HepG2 (cell line): Measurements from ENCODE around the gene NSMCE4A. TPM values are rescaled to one million over a fixed set of nuclear protein-coding genes. Genes with fewer than 3 reads are reported as not detected.

Experiments used
- BCL6 ChIP-seq: IDR thresholded peaks from 2 replicates; pipeline ENCODE4 v1.6.1; 2016; ENCODE audit warnings: missing genetic modification reagents, missing compliant biosample characterization
- CREM ChIP-seq, 2 experiments: sonication (generic) in 1 of 2; formaldehyde crosslinking in 1 of 2; IDR thresholded peaks; 2 replicates each; pipeline versions ENCODE4 v1.4.0 to v1.6.1; 2016 to 2020; ENCODE audit warnings: antibody characterized with exemption in 1 of 2, mild to moderate bottlenecking in 1 of 2, missing genetic modification reagents in 1 of 2
- EEA1 ChIP-seq: sonication (generic); formaldehyde crosslinking; IDR thresholded peaks from 2 replicates; pipeline ENCODE4 v1.5.1; 2020; ENCODE audit warnings: mild to moderate bottlenecking, missing genetic modification reagents, borderline replicate concordance
- ELF4 ChIP-seq: sonication (generic); formaldehyde crosslinking; IDR thresholded peaks from 2 replicates; pipeline ENCODE4 v1.5.0; 2020; ENCODE audit warnings: missing genetic modification reagents, mild to moderate bottlenecking, moderate library complexity, borderline replicate concordance
- GFI1 ChIP-seq: sonication (generic); formaldehyde crosslinking; IDR thresholded peaks from 2 replicates; pipeline ENCODE4 v1.5.0; 2020; ENCODE audit warnings: missing genetic modification reagents, mild to moderate bottlenecking, borderline replicate concordance
- IRF2 ChIP-seq: IDR thresholded peaks from 2 replicates; pipeline ENCODE4 v1.6.1; 2018; ENCODE audit warnings: missing genetic modification reagents, missing compliant biosample characterization
- KDM6A ChIP-seq: IDR thresholded peaks from 2 replicates; pipeline ENCODE4 v1.6.1; 2016; ENCODE audit warnings: low read depth
- NCOA2 ChIP-seq: sonication (generic); formaldehyde crosslinking; IDR thresholded peaks from 2 replicates; pipeline ENCODE4 v1.8.0; 2022; ENCODE audit warnings: inconsistent platforms
- NONO ChIP-seq, 2 experiments: fragments of 450-650 bp in 1 of 2; sonication (generic) in 1 of 2; formaldehyde crosslinking in 1 of 2; IDR thresholded peaks in 1 of 2; conservative IDR thresholded peaks in 1 of 2; 2 replicates each; pipeline versions ENCODE4 v1.6.1 to v1.8.0; 2017 to 2022; ENCODE audit warnings: mild to moderate bottlenecking in 1 of 2, missing genetic modification reagents in 1 of 2, moderate library complexity in 1 of 2
- NR2F2 ChIP-seq: IDR thresholded peaks from 2 replicates; pipeline ENCODE4 v1.6.1; 2012; ENCODE audit warnings: low read depth, inconsistent platforms, borderline replicate concordance
- SRSF9 ChIP-seq: fragments of 200-400 bp; formaldehyde crosslinking; IDR thresholded peaks from 2 replicates; pipeline ENCODE4 v1.6.1; 2018; ENCODE audit warnings: borderline replicate concordance, mild to moderate bottlenecking, low read depth, low read length; ENCODE audit not compliant: insufficient read depth, poor library complexity, severe bottlenecking
- TBX2 ChIP-seq: sonication (generic); formaldehyde crosslinking; IDR thresholded peaks from 2 replicates; pipeline ENCODE4 v1.5.0; 2020; ENCODE audit warnings: missing genetic modification reagents, mild to moderate bottlenecking, borderline replicate concordance
- TCF7 ChIP-seq: sonication (generic); IDR thresholded peaks from 2 replicates; pipeline ENCODE4 v1.6.1; 2016; ENCODE audit warnings: antibody characterized with exemption, low read depth
- ZC3H13 ChIP-seq: sonication (generic); formaldehyde crosslinking; IDR thresholded peaks from 2 replicates; pipeline ENCODE4 v1.8.1; 2023; ENCODE audit warnings: mild to moderate bottlenecking, missing genetic modification reagents, moderate library complexity
- ZFY ChIP-seq: sonication (generic); formaldehyde crosslinking; IDR thresholded peaks from 2 replicates; pipeline ENCODE4 v1.4.0; 2020; ENCODE audit warnings: missing genetic modification reagents
- ZIK1 ChIP-seq: sonication (generic); formaldehyde crosslinking; IDR thresholded peaks from 2 replicates; pipeline ENCODE4 v1.5.0; 2020; ENCODE audit warnings: mild to moderate bottlenecking, low read depth, missing genetic modification reagents, borderline replicate concordance
- ZNF121 ChIP-seq: sonication (generic); formaldehyde crosslinking; IDR thresholded peaks from 2 replicates; pipeline ENCODE4 v1.5.0; 2020; ENCODE audit warnings: mild to moderate bottlenecking, missing genetic modification reagents
- ZNF24 ChIP-seq: fragments of 450-650 bp; IDR thresholded peaks from 2 replicates; pipeline ENCODE4 v1.6.1; 2017; ENCODE audit warnings: antibody characterized with exemption, mild to moderate bottlenecking
- ZNF264 ChIP-seq: sonication (generic); formaldehyde crosslinking; IDR thresholded peaks from 2 replicates; pipeline ENCODE4 v1.4.0; 2020; ENCODE audit warnings: missing genetic modification reagents
- ZNF703 ChIP-seq: sonication (generic); formaldehyde crosslinking; IDR thresholded peaks from 2 replicates; pipeline ENCODE4 v1.5.1; 2020; ENCODE audit warnings: missing genetic modification reagents, mild to moderate bottlenecking, moderate library complexity, borderline replicate concordance
- ZNF777 ChIP-seq: sonication (generic); formaldehyde crosslinking; IDR thresholded peaks from 2 replicates; pipeline ENCODE4 v1.4.0; 2020; ENCODE audit warnings: missing genetic modification reagents
- ZNF83 ChIP-seq: sonication (generic); formaldehyde crosslinking; IDR thresholded peaks from 2 replicates; pipeline ENCODE4 v1.4.0; 2020; ENCODE audit warnings: missing genetic modification reagents, mild to moderate bottlenecking, borderline replicate concordance
- polyA plus RNA-seq, 8 experiments: library from polyadenylated mRNA; depleted of rRNA in 3 of 8; stranded (reverse) in 7 of 8; unstranded in 1 of 8; fragments of >200 nt; fragmentation: Illumina TruSeq in 4 of 8; extraction: Trizol in 4 of 8; gene quantifications; 2 replicates each; pipeline versions ENCODE4 v1.2.1 to v1.2.3, GENCODE V29; 2011 to 2016; ENCODE audit warnings: low read depth in 4 of 8, missing spikeins in 1 of 8, mixed read lengths in 1 of 8; ENCODE audit not compliant: insufficient read depth in 1 of 8
- total RNA-seq, 5 experiments: library from RNA; depleted of rRNA; stranded (reverse); fragments of >200 nt; fragmentation: Illumina TruSeq; extraction: Trizol; gene quantifications; 2 replicates each; pipeline ENCODE4 v1.2.3, GENCODE V29; 2016; ENCODE audit warnings: low read depth in 1 of 5
- TF ChIP-seq, protein P1 (sequence below): IDR thresholded peaks from 2 replicates; pipeline ENCODE4 v1.6.1; 2016; ENCODE audit warnings: mild to moderate bottlenecking
- TF ChIP-seq, protein P2 (sequence below): IDR thresholded peaks from 2 replicates; pipeline ENCODE4 v1.6.1; 2016; ENCODE audit warnings: low read depth
- TF ChIP-seq, protein P3 (sequence below): sonication (generic); formaldehyde crosslinking; IDR thresholded peaks from 2 replicates; pipeline ENCODE4 v1.4.0; 2020; ENCODE audit warnings: mild to moderate bottlenecking, missing genetic modification reagents
- TF ChIP-seq, protein P4 (sequence below): IDR thresholded peaks from 2 replicates; pipeline ENCODE4 v1.6.1; 2016; ENCODE audit warnings: mild to moderate bottlenecking, missing biosample characterization, missing genetic modification reagents

The NSMCE4A gene
- total and polyA plus RNA-seq, 2 of the 13 experiments (the other 11 are each of a cell fraction or from before 2014, with no cell fraction given), result 61.1 to 91.6 TPM

DNA sequence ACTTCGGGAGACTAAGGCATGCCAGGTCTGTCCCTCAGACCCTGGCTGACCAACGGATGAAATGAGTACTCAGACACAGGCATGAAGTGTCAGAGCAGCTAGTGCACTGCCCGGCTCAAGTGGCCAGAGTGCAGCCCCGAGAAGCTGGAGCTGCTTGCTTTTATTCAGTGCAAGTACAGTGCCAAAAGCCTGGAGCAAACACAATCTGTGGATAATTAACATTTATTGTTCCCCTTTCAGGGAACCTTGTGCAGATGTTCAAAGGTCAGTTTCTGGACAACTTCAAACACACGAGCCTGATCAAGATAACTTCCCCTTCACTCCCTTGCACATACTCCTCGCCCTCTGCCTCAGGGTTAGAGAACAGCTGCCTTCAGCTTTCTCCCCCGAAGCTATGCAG, 39.3 kb downstream of the NSMCE4A start (continued):
- no peak for TF ChIP-seq NONO (IDR thresholded peaks at IDR 0.05)
- TF ChIP-seq NONO (CRISPR knock-in tag; conservative IDR thresholded peaks at IDR 0.05), result peak; percentile 63
- TF ChIP-seq, protein P1, sequence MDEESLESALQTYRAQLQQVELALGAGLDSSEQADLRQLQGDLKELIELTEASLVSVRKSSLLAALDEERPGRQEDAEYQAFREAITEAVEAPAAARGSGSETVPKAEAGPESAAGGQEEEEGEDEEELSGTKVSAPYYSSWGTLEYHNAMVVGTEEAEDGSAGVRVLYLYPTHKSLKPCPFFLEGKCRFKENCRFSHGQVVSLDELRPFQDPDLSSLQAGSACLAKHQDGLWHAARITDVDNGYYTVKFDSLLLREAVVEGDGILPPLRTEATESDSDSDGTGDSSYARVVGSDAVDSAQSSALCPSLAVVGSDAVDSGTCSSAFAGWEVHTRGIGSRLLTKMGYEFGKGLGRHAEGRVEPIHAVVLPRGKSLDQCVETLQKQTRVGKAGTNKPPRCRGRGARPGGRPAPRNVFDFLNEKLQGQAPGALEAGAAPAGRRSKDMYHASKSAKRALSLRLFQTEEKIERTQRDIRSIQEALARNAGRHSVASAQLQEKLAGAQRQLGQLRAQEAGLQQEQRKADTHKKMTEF (CRISPR knock-in tag), result peak; percentile 76
- peak; percentile 49; the same call in 1 of the 2 replicates for TF ChIP-seq NR2F2
- TF ChIP-seq, protein P2, sequence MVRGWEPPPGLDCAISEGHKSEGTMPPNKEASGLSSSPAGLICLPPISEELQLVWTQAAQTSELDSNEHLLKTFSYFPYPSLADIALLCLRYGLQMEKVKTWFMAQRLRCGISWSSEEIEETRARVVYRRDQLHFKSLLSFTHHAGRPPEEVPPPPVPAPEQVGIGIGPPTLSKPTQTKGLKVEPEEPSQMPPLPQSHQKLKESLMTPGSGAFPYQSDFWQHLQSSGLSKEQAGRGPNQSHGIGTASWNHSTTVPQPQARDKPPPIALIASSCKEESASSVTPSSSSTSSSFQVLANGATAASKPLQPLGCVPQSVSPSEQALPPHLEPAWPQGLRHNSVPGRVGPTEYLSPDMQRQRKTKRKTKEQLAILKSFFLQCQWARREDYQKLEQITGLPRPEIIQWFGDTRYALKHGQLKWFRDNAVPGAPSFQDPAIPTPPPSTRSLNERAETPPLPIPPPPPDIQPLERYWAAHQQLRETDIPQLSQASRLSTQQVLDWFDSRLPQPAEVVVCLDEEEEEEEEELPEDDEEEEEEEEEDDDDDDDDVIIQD (CRISPR knock-in tag), result peak; percentile 40; the same call in 1 of the 2 replicates
- TF ChIP-seq, protein P3, sequence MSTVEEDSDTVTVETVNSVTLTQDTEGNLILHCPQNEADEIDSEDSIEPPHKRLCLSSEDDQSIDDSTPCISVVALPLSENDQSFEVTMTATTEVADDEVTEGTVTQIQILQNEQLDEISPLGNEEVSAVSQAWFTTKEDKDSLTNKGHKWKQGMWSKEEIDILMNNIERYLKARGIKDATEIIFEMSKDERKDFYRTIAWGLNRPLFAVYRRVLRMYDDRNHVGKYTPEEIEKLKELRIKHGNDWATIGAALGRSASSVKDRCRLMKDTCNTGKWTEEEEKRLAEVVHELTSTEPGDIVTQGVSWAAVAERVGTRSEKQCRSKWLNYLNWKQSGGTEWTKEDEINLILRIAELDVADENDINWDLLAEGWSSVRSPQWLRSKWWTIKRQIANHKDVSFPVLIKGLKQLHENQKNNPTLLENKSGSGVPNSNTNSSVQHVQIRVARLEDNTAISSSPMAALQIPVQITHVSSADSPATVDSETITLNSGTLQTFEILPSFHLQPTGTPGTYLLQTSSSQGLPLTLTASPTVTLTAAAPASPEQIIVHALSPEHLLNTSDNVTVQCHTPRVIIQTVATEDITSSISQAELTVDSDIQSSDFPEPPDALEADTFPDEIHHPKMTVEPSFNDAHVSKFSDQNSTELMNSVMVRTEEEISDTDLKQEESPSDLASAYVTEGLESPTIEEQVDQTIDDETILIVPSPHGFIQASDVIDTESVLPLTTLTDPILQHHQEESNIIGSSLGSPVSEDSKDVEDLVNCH (CRISPR knock-in tag), result no peak
- TF ChIP-seq EEA1, result no peak
- peak; percentile 84 for TF ChIP-seq IRF2 (CRISPR knock-in tag)
- TF ChIP-seq ZNF703 (CRISPR knock-in tag), result no peak
- TF ChIP-seq, protein P4, sequence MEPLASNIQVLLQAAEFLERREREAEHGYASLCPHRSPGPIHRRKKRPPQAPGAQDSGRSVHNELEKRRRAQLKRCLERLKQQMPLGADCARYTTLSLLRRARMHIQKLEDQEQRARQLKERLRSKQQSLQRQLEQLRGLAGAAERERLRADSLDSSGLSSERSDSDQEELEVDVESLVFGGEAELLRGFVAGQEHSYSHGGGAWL (CRISPR knock-in tag), result no peak
- TF ChIP-seq ZFY (CRISPR knock-in tag), result peak; percentile 28; the same call in 1 of the 2 replicates
- TF ChIP-seq ZNF777, result no peak
- TF ChIP-seq GFI1 (CRISPR knock-in tag), result peak; percentile 88
- TF ChIP-seq ZNF121, result no peak
- no peak for TF ChIP-seq ZNF24
- TF ChIP-seq CREM (IDR thresholded peaks at IDR 0.05), result peak; percentile 69
- TF ChIP-seq CREM (CRISPR knock-in tag; IDR thresholded peaks at IDR 0.05), result no peak
- peak; percentile 68 for TF ChIP-seq TCF7
- TF ChIP-seq ELF4 (CRISPR knock-in tag), result no peak
- TF ChIP-seq ZNF83 (CRISPR knock-in tag), result no peak
- TF ChIP-seq BCL6, result peak; percentile 59
- TF ChIP-seq ZIK1 (CRISPR knock-in tag), result 0 out of 2 replicates have a peak, but pooled peaks have one; percentile 30
- peak; percentile 88 for TF ChIP-seq TBX2 (CRISPR knock-in tag)
- TF ChIP-seq ZC3H13, result 0 out of 2 replicates have a peak, but pooled peaks have one; percentile 47
- TF ChIP-seq KDM6A (CRISPR knock-in tag), result peak; percentile 76
- TF ChIP-seq NCOA2 (CRISPR knock-in tag), result peak; percentile 68; the same call in 1 of the 2 replicates
- peak; percentile 90; the same call in 1 of the 2 replicates for TF ChIP-seq ZNF264 (CRISPR knock-in tag)
- no peak for TF ChIP-seq SRSF9
